ENCODE measurements around the gene PODN.

PODN gene, protein sequence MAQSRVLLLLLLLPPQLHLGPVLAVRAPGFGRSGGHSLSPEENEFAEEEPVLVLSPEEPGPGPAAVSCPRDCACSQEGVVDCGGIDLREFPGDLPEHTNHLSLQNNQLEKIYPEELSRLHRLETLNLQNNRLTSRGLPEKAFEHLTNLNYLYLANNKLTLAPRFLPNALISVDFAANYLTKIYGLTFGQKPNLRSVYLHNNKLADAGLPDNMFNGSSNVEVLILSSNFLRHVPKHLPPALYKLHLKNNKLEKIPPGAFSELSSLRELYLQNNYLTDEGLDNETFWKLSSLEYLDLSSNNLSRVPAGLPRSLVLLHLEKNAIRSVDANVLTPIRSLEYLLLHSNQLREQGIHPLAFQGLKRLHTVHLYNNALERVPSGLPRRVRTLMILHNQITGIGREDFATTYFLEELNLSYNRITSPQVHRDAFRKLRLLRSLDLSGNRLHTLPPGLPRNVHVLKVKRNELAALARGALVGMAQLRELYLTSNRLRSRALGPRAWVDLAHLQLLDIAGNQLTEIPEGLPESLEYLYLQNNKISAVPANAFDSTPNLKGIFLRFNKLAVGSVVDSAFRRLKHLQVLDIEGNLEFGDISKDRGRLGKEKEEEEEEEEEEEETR

DNA sequence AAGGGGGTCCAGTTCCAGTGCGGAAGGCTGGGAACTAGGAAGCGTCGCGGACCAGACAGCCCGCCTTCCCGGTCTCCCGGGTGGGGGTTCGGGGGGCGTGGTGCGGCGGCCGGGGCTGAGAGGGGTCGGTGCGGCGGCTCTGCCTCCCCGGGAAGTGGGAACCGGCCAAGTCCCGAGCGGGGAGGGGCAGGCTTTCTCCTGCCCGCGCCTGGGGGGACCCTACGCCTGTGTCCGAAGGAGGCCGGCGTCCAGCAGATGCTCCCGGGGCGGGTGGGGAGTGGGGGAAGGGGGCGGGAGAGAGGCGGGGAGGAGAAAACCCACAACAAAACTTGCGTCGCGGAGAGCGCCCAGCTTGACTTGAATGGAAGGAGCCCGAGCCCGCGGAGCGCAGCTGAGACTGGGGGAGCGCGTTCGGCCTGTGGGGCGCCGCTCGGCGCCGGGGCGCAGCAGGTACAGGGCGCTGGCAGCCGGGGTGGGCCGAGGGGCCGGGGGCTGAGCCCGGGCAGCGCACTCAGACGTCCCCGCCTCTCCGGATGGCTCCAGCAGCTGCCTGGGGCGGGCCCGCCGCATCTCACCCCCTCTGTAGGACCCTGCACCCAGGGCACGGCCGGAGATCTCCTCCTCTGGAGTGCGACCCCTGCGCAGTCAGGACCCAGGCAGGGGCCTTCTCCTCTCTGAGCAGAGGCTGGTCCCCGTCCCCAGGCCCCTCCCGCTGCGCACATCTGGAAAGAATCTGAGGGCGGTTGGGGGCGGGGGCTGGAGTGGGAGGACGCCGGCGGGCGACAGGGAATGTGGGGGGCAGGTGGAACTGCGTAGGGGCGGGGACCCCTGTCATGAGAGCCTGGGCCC, at the start of gene PODN:
PODN (plus strand) TSS at position 355 of the 849 bp plus-strand sequence. CDS start 7,643 bp downstream, outside the sequence.
- ATAC-seq (peak; percentile 74), DNase-seq (peak in 1 of 2 donors; percentile 9)
- H3K27ac Mint-ChIP-seq, result no peak within 1 kb of the TSS
- peaks cover 20% of the 10 kb centered on the region for H3K4me1 Mint-ChIP-seq
- peak within 1 kb of the TSS; percentile 68 to 73 for H3K4me3 Mint-ChIP-seq
- H3K27me3 Mint-ChIP-seq, result peaks cover 70% of the 10 kb centered on the region
- no peaks in the 10 kb centered on the region for H3K9me3 Mint-ChIP-seq

DNA sequence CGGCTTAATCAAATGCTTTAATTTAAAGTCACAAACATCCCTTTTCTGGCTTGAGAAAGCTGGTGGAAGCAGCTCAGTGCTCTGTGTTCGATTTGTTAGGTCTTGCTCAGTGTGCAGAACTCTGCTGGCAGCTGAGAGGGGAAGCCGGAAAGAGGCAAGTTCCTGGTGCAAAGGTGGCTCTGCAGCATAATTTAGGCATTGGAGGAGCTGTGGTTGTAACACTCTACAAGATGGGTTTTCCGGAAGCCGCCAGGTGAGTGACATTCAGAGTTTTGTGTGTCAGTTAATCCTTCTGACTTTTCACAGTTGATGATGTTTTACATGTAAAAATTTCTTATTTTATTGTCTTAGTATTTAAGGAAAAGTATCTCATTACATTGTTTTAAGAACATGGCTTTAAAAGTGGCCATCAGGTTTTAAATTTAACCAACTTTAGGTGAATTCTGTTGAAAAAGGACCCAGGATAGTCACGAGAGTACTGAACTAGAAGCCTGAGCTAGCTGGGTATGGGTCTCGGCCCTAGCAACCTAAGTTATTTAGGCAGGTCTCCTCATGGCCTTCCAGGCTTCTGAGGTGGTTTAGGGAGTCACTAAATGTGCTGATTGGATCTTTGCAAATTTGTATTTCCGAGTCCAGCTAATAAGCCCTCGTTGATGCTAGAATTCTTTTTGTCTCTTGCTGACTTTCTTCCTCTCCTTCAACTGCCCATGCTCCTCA, 47.1 kb upstream of the PODN start:
- Mint-ChIP-seq H3K27me3 (no peaks in the 10 kb centered on the region), H3K4me3 (peak overlapping the region; percentile 78 to 90), H3K9me3 (no peaks in the 10 kb centered on the region), H3K4me1 (peaks cover 17% of the 10 kb centered on the region), H3K27ac (peak overlapping the region; percentile 39 to 89)
- DNase-seq, result peak; percentile 71 to 80
- ATAC-seq, result peak; percentile 100

DNA sequence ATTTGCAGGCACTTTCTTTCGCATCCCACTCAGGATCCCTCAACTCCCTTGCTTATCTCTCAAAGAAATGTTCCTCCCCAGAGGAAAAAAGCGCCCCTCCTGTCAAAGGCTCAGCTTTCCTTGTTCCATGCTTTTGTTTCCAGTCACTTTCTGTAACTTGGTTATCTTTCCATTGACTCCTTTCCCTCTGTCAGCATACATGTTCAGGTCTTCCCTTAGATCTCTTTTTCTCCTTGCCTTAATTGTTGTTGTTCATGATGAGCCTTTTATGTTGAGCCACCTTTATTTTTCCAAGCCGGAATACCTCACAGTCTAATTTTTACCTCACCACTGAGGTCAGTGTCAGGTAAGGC, 46.5 kb upstream of the PODN start:
- H3K4me1 Mint-ChIP-seq, result peaks cover 17% of the 10 kb centered on the region
- H3K4me3 Mint-ChIP-seq, result peak overlapping the region; percentile 78 to 90
- no peaks in the 10 kb centered on the region for H3K9me3 Mint-ChIP-seq
- no peak for DNase-seq
- no peak overlapping the region for H3K27ac Mint-ChIP-seq
- no peak for ATAC-seq
- H3K27me3 Mint-ChIP-seq, result no peaks in the 10 kb centered on the region

DNA sequence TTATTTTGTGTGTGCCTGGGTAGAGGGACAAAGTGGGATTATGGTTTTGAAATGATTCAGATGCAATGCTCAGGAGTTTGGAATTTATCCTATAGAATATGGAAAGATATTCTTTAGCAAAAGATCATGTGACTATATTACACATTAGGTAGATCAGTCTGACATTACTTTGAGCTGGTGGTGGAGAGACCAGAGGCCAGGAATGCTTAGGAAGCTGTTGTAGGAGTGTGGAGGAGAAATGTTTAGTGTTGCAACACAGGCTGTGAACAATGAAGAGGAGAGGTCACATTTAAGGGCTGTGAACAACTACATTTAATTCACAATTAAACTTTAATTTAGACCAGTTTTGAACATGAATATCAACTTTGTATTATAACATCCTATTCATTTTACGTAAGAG, 45.3 kb upstream of the PODN start:
- no peak overlapping the region for H3K4me3 Mint-ChIP-seq

DNA sequence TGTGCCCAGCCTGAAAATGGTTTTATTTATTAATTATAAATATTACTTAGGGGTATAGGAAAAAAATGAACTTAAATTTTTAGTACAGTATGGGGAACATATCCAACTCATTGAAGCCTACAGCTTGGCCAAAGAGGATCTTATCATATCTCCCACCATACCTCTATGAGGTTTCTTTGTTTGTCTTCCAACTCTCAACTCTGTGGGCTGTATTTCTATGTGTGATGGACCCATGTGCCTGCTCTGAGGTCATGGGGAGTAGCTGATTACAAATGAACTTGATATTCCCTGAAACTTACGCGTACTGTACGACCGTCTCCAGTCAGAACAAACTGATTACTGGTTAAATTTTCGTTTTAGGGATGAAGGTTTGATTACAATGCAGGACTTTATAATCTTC, 41.4 kb upstream of the PODN start:
- Mint-ChIP-seq H3K27me3 (no peaks in the 10 kb centered on the region), H3K27ac (no peak overlapping the region), H3K4me1 (peaks cover 14% of the 10 kb centered on the region), H3K9me3 (no peaks in the 10 kb centered on the region), H3K4me3 (no peak overlapping the region)
- ATAC-seq, result no peak
- DNase-seq, result no peak

More for the DNA sequence above, 45.3 kb upstream of the PODN start:
- Mint-ChIP-seq H3K27ac (no peak overlapping the region), H3K9me3 (no peaks in the 10 kb centered on the region), H3K4me1 (peaks cover 17% of the 10 kb centered on the region), H3K27me3 (no peaks in the 10 kb centered on the region)
- DNase-seq, result no peak
- ATAC-seq, result no peak

DNA sequence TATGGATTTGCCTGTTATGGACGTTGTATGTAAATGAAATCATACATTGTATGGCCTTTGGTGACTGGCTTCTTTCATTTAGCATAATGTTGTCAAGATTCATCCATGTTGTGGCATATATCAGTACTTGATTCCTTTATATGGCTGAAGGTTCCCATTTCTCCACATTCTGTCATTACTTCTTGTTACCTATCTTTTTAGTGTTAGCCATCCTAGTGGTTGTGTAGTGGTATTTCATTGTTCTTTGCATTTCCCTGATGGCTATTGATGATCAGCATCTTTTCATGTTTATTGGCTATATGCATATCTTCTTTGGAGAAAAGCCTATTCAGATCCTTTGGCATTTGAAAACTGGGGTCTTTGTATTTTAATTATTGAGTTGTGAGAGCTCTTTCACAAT, 39.8 kb upstream of the PODN start:
- H3K9me3 Mint-ChIP-seq, result no peaks in the 10 kb centered on the region
- DNase-seq, result no peak
- no peak overlapping the region for H3K27ac Mint-ChIP-seq
- no peaks in the 10 kb centered on the region for H3K4me1 Mint-ChIP-seq
- no peak overlapping the region for H3K4me3 Mint-ChIP-seq
- ATAC-seq, result no peak
- H3K27me3 Mint-ChIP-seq, result no peaks in the 10 kb centered on the region

DNA sequence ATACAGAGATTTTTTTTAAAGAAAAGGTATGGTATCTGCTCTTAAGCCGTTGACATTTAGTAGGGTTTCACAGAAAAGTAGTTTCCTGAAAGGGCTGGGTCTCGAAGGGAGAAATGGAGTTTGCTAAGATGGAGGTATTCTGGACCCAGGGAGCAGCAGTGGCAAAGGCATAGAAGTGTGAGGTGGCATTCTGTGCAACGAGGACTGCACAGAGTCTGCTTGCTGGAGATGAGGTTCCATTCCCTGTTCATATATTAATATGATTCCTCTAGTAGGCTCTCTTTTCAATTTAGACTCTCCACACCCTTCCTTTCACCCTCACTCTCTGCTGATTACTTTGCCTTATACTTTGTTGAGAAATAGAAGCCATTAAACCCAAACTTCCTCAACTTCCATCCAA, 38.5 kb upstream of the PODN start:
- Mint-ChIP-seq H3K4me1 (no peaks in the 10 kb centered on the region), H3K9me3 (no peaks in the 10 kb centered on the region), H3K4me3 (no peak overlapping the region), H3K27ac (no peak overlapping the region), H3K27me3 (no peaks in the 10 kb centered on the region)
- ATAC-seq, result no peak
- DNase-seq, result no peak

DNA sequence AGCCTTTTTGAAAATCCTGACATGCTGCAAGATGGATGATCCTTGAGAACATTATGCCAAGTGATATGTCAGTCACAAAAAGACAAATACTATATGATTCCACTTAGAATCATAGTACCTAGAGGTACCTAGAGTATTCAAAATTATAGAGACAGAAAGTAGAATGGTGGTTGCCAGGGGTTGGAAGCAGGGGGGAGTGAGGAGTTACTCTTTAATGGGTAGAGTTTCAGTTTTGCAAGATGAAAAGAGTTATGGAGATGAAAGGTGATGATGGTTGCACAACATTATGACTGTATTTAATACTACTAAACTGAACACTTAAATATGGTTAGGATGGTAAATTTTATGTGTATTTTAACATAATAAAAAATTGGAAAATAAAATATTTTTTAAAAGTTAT, 37.9 kb upstream of the PODN start:
- ATAC-seq, result peak; percentile 68
- H3K9me3 Mint-ChIP-seq, result no peaks in the 10 kb centered on the region
- H3K4me3 Mint-ChIP-seq, result no peak overlapping the region
- H3K27ac Mint-ChIP-seq, result no peak overlapping the region
- DNase-seq, result no peak
- H3K27me3 Mint-ChIP-seq, result no peaks in the 10 kb centered on the region
- no peaks in the 10 kb centered on the region for H3K4me1 Mint-ChIP-seq

DNA sequence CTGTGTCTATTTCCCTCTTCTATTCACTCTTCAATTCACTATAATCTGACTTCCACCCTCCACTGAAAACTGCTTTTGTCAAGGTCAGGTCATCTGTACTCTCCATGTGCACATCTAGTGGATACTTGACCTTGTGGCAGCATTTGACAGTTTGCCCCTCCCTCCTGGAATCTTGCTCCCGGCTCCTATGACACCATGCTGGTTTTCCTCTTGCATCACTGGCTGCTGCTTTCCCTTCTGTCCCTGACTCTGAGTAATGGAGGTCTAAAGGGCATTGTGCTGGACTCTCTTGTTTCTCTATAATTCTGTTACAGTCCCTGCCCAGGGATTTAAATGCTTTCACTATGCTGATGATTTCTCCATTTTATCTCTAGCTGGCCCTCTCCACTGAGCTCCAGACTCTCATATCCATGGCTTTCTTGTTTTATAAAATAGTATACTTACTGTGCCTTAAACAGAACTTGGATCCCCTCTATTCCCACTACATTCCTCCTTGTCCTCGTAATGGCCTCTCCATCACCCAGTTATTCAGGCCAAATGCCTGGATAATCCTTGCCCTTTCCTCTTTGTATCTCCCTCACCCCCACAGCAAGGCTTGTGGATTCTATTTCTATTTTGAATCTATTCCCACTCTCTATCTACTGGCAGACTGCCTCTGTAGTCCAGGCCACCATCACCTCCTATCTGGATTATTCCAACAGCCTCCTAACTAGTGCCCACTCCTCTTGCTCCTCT, 36.8 kb upstream of the PODN start:
- Mint-ChIP-seq H3K4me1 (no peaks in the 10 kb centered on the region), H3K27ac (no peak overlapping the region), H3K27me3 (no peaks in the 10 kb centered on the region), H3K4me3 (no peak overlapping the region), H3K9me3 (no peaks in the 10 kb centered on the region)
- DNase-seq, result no peak
- ATAC-seq, result no peak

DNA sequence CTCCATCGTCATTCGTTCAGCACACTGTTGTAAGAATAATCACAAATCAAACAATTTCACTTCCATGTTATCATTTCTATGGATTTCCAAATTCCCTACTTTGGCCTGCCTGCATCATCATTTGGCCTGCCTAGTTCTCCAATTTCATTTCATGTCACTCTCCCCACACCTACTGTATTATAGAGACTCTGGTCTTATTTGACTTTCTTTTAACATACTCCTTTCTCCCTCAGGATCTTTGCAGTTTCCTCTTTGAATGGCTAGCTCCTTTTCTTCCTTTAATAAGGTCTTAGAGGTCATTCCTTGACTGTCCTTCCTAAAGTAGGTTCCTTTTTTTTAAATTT, 36.3 kb upstream of the PODN start:
- no peak overlapping the region for H3K27ac Mint-ChIP-seq
- no peaks in the 10 kb centered on the region for H3K27me3 Mint-ChIP-seq
- H3K9me3 Mint-ChIP-seq, result no peaks in the 10 kb centered on the region
- DNase-seq (no peak), ATAC-seq (no peak)
- H3K4me3 Mint-ChIP-seq, result no peak overlapping the region
- H3K4me1 Mint-ChIP-seq, result no peaks in the 10 kb centered on the region

DNA sequence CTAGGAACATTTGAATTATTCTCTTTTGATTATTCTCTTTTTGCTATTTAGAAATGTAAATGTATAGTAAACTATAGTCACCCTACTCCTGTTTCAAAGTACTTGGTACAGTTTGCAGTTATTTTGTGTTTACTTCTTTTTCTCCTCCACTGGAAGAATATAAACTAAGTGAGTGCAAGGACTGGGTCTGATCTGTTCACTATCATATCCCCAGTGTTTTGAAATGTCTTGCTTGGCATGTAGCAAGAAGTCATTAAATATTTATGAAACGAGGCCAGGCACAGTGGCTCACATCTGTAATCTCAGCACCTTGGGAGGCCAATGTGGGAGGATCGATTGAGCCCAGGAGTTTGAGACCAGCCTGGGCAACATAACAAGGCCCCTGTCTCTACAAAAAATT, 35.8 kb upstream of the PODN start:
- no peaks in the 10 kb centered on the region for H3K4me1 Mint-ChIP-seq
- H3K27ac Mint-ChIP-seq, result no peak overlapping the region
- H3K9me3 Mint-ChIP-seq, result no peaks in the 10 kb centered on the region
- H3K27me3 Mint-ChIP-seq, result no peaks in the 10 kb centered on the region
- ATAC-seq (no peak), DNase-seq (no peak)
- no peak overlapping the region for H3K4me3 Mint-ChIP-seq

DNA sequence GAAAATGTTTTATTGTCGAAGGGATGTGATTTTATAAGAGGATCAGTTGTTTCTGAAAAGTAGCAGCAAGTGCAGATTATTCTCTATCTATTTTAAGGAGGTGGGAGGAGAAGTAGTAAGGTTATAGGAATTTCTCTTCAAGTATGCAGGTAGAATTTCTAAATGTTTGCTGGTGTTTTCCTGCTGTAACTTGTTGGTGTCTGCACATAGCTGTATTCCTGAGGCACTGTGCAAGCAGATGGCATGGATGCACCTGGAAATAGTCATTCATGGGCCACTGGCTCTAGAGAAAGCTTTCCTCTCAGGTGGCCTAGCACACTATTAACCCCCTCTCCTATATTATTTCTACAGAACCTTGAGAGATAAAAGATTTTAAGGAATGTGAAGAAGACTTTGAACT, 30.3 kb upstream of the PODN start:
- Mint-ChIP-seq H3K27me3 (no peaks in the 10 kb centered on the region), H3K4me1 (no peaks in the 10 kb centered on the region), H3K9me3 (no peaks in the 10 kb centered on the region), H3K27ac (no peak overlapping the region), H3K4me3 (no peak overlapping the region)
- DNase-seq (no peak), ATAC-seq (no peak)

DNA sequence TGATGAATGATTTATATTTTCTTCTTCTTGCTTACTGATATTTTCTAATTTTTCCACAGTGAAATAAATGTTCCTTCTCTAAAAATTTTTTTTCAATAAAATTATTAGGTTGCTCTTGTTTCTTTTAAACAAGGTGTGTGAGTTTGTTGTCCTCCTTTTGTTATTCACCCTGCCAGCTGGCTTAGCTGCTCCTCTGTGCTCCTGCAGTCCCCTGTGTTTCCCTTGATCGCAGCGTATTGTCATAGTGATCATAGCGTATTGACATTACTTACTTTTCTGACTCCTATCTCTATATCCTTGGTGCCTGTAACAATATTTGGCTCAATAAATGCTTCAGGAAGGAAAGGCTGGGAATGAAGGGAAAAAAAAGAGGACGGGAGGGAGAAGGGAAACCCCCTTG, 24.9 kb upstream of the PODN start:
- Mint-ChIP-seq H3K27me3 (no peaks in the 10 kb centered on the region), H3K4me3 (no peak overlapping the region), H3K4me1 (no peaks in the 10 kb centered on the region), H3K27ac (no peak overlapping the region), H3K9me3 (no peaks in the 10 kb centered on the region)
- DNase-seq (no peak), ATAC-seq (no peak)

DNA sequence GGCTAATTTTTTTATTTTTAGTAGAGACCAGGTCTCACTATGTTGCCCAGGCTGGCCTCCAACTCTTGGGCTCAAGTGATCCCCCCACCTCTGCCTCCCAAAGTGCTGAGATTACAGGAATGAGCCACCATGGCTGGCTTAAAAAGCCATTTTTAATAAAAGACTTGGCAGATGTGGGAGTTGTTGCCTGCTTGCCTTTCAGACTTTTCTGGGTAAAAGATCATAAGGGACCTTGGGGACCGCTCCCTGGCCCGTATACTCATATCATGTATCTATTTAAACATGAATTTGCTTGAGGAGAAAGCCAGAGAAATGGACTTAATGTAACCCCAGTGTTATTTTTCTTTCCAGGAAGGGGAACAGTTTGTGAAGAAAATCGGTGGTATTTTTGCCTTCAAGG, 23.4 kb upstream of the PODN start:
- DNase-seq (no peak), ATAC-seq (no peak)
- H3K27me3 Mint-ChIP-seq, result no peaks in the 10 kb centered on the region
- H3K4me3 Mint-ChIP-seq, result no peak overlapping the region
- no peaks in the 10 kb centered on the region for H3K4me1 Mint-ChIP-seq
- H3K9me3 Mint-ChIP-seq, result no peaks in the 10 kb centered on the region
- no peak overlapping the region for H3K27ac Mint-ChIP-seq

DNA sequence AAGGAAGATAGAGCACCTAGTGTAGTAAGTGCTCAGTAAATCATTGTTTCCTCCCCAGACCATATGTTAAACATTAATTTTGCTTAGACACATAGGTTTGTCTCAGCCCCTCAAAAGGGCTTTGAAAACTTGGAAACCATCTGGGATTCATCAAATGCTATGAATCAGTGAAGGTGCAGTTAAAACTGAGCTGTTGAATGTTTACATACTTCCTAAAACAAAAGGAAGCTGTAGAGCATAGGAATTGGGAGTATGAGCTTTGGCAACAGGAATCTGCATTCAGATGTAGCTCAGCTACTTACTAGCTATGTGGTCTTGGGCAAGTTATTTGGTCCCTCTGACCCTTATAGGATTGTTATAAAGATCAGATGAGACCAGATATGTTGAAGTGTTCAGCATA, 18.7 kb upstream of the PODN start:
- Mint-ChIP-seq H3K4me3 (no peak overlapping the region), H3K9me3 (no peaks in the 10 kb centered on the region), H3K27me3 (no peaks in the 10 kb centered on the region), H3K4me1 (peaks cover 8% of the 10 kb centered on the region), H3K27ac (no peak overlapping the region)
- no peak for DNase-seq
- no peak for ATAC-seq
